Stimulated activated CD8-positive, alpha-beta memory T cell treated with anti-CD3 and anti-CD28 coated beads, Interleukin-15, amount 100 ng/mL, for 4 hours (primary cell): ENCODE measurements around the gene MMP13.
"Not testable (repeated sequence)": the region's sequence is repeated elsewhere in the genome, so short reads cannot be mapped to it uniquely, and the experiment has no call there.

Source experiments
- DNase-seq, 2 donors: peaks; one replicate each; pipeline ENCODE4 v3.0.0-alpha.2; 2020; ENCODE audit warnings: low read depth in 2 of 2

The MMP13 gene

GRCh38 chr11:102955624-102956023, at the start of gene MMP13:
Gene MMP13, minus strand, starts transcription at chr11:102955732. Its CDS starts 27 bp downstream, at chr11:102955705.
- no peak for DNase-seq

- DNase-seq = not testable (repeated sequence)
Measured at GRCh38 chr11:103004234-103004633, 48.7 kb upstream of the MMP13 start.

- no peak for DNase-seq
Measured at GRCh38 chr11:102994105-102994504, 38.6 kb upstream of the MMP13 start.

- no peak for DNase-seq
Measured at GRCh38 chr11:102991776-102992175, 36.2 kb upstream of the MMP13 start.

- DNase-seq = no peak
Measured at GRCh38 chr11:102990145-102990544, 34.6 kb upstream of the MMP13 start.

GRCh38 chr11:102989379-102990047, 34.0 kb upstream of the MMP13 start:
- DNase-seq = no peak

- no peak for DNase-seq
Measured at GRCh38 chr11:102986815-102987214, 31.3 kb upstream of the MMP13 start.

- DNase-seq = no peak
Measured at GRCh38 chr11:102985850-102986249, 30.3 kb upstream of the MMP13 start.

- no peak for DNase-seq
Measured at GRCh38 chr11:102983486-102983885, 28.0 kb upstream of the MMP13 start.

- DNase-seq = no peak
Measured at GRCh38 chr11:102981324-102981910, 25.9 kb upstream of the MMP13 start.

GRCh38 chr11:102974552-102975280, 19.2 kb upstream of the MMP13 start:
- DNase-seq = no peak

- DNase-seq = not testable (repeated sequence)
Measured at GRCh38 chr11:102973698-102974097, 18.2 kb upstream of the MMP13 start.

- no peak for DNase-seq
Measured at GRCh38 chr11:102972853-102973252, 17.3 kb upstream of the MMP13 start.

GRCh38 chr11:102971766-102972165, 16.2 kb upstream of the MMP13 start:
- DNase-seq = no peak

GRCh38 chr11:102967497-102967896, 12.0 kb upstream of the MMP13 start:
- DNase-seq = no peak

GRCh38 chr11:102966011-102966410, 10.5 kb upstream of the MMP13 start:
- no peak for DNase-seq

GRCh38 chr11:102964867-102965266, 9.3 kb upstream of the MMP13 start:
- DNase-seq = no peak

GRCh38 chr11:102957953-102958352, 2.4 kb upstream of the MMP13 start:
- no peak for DNase-seq

- no peak for DNase-seq
Measured at GRCh38 chr11:102950622-102951081, 4.9 kb downstream of the MMP13 start.

- DNase-seq = no peak
Measured at GRCh38 chr11:102946237-102946636, 9.3 kb downstream of the MMP13 start.

GRCh38 chr11:102940714-102941588, 14.6 kb downstream of the MMP13 start:
- no peak for DNase-seq
